Body of pancreas (tissue), 4 donors: ENCODE results near the gene POM121L2.

Experiments
- CTCF ChIP-seq, 7 experiments: fragments of 450-650 bp in 4 of 7; fragments of 200-600 bp in 3 of 7; sonication (generic) in 3 of 7; IDR thresholded peaks; one replicate each; pipeline ENCODE4 v1.5.1; 2016 to 2019; ENCODE audit warnings: antibody characterized with exemption in 7 of 7
- POLR2A ChIP-seq, 3 donors: fragments of 450-650 bp; IDR thresholded peaks; one replicate each; pipeline ENCODE4 v1.6.1; 2016; ENCODE audit warnings: antibody characterized with exemption in 3 of 3, mild to moderate bottlenecking in 2 of 3

DNA sequence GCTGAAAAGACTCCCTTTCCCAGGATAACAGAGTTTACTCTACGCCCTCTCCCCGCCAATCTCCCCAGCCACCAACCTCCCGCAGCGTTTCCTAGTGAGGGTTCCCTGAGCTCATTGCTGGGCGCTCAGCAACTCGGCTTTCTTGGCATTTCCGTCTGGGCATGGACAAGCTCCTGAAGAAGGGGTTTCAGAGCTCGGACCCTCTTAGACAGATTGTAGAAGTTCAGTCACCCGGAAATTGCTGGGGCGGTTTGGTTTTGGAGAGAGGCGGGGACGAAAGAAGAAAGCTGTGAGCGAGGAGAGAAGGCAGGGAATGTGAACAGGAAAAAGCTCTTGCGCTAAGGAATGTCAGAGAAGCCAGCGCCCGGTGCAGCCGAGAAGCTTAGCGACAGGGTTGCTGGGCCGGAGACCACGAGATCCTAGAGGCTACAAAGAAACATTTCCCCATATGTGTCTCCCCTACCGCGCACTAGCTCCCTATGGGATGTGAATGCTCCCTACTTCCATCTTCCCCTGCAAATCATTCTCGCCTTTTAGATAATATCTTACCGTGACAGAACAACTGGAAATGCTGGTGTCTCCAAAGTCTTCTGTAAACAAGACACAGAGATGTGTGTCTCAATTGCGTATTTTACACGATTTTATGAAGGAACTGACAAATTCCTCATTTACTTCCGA, 15.8 kb downstream of the POM121L2 start:
- no peak for TF ChIP-seq CTCF (IDR thresholded peaks at IDR 0.05)
- TF ChIP-seq POLR2A (IDR thresholded peaks at IDR 0.05): no peak
